ENCODE results near the gene GPR89B. TPM values are rescaled to one million over a fixed set of nuclear protein-coding genes. Genes with fewer than 3 reads are reported as not detected.

GPR89B gene
- total RNA-seq, 6 experiments from 2014 or later: 10.9 to 14.7 (median 12.3) TPM

DNA sequence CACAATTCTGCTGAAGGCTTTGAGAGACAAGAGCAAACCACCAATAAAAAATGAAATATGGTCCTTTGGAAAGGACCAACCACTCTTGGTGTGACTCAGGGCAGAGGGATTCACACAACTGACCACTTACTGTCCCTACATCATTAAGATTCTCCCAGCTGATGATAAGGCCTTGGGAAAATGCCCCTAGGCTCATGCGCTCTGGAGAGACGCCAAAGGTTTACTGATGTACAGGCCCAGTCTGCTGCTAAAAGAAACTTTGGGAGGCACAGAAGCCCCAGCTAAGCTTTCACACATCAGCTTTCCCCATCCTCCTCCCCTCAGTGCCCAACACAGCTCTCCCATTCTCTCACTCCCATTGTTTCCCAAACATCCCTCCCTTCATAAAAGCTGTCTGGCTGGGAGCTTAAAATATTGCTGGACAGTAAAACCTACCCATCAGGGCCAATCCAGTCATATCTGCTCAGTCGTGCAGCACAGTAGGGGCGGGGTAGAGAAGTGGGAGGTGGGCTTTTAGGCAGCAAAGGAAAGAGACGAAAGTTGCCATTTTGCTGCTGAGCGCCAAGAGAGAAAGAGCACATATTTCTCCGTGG is 25.9 kb upstream of the GPR89B start, which contains the start of gene GJA8:
Gene GJA8, plus strand, starts transcription at position 543 of the 593 bp plus-strand sequence. CDS start 5,161 bp downstream, outside the sequence.
- H3K27ac Mint-ChIP-seq: no peak within 1 kb of the TSS
- peaks cover 17% of the 10 kb centered on the region for H3K27me3 Mint-ChIP-seq (ENCODE audit: insufficient read depth)
- DNase-seq: no peak

DNA sequence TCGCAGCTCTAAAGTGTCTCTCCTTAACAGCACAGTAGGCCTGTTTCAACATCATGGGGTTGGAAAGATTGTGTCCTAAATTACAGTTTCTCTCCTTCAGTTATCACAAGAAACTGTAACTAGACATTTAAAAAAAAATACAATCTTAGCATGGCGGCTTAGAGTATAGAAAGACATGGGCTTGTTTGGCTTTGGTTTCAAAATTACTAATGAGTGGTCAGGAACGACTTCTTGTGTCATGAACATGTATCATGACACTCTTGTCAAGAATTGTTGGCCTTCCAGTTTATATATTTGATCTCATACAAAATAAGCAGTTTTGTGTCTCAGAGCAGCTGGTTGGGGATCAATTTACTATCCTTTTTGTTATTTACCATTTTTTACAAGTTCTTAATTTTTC is 23.5 kb upstream of the GPR89B start:
- Mint-ChIP-seq H3K36me3 (ENCODE audit: low read depth) (no peaks in the 10 kb centered on the region), H3K27ac (no peak overlapping the region), H3K27me3 (ENCODE audit: insufficient read depth) (peaks cover 23% of the 10 kb centered on the region), H3K4me3 (no peak overlapping the region), H3K9me3 (no peaks in the 10 kb centered on the region), H3K4me1 (ENCODE audit: low read depth) (no peaks in the 10 kb centered on the region)
- TF ChIP-seq, protein P1, sequence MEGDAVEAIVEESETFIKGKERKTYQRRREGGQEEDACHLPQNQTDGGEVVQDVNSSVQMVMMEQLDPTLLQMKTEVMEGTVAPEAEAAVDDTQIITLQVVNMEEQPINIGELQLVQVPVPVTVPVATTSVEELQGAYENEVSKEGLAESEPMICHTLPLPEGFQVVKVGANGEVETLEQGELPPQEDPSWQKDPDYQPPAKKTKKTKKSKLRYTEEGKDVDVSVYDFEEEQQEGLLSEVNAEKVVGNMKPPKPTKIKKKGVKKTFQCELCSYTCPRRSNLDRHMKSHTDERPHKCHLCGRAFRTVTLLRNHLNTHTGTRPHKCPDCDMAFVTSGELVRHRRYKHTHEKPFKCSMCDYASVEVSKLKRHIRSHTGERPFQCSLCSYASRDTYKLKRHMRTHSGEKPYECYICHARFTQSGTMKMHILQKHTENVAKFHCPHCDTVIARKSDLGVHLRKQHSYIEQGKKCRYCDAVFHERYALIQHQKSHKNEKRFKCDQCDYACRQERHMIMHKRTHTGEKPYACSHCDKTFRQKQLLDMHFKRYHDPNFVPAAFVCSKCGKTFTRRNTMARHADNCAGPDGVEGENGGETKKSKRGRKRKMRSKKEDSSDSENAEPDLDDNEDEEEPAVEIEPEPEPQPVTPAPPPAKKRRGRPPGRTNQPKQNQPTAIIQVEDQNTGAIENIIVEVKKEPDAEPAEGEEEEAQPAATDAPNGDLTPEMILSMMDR (IDR thresholded peaks at IDR 0.05): no peak
- no peak for DNase-seq

More for the DNA sequence above, 25.9 kb upstream of the GPR89B start, which contains the start of gene GJA8:
- no peaks in the 10 kb centered on the region for H3K36me3 Mint-ChIP-seq (ENCODE audit: low read depth)
- no peaks in the 10 kb centered on the region for H3K4me1 Mint-ChIP-seq (ENCODE audit: low read depth)
- no peak within 1 kb of the TSS for H3K4me3 Mint-ChIP-seq
- no peaks in the 10 kb centered on the region for H3K9me3 Mint-ChIP-seq
- TF ChIP-seq, protein P1 (IDR thresholded peaks at IDR 0.05): no peak

DNA sequence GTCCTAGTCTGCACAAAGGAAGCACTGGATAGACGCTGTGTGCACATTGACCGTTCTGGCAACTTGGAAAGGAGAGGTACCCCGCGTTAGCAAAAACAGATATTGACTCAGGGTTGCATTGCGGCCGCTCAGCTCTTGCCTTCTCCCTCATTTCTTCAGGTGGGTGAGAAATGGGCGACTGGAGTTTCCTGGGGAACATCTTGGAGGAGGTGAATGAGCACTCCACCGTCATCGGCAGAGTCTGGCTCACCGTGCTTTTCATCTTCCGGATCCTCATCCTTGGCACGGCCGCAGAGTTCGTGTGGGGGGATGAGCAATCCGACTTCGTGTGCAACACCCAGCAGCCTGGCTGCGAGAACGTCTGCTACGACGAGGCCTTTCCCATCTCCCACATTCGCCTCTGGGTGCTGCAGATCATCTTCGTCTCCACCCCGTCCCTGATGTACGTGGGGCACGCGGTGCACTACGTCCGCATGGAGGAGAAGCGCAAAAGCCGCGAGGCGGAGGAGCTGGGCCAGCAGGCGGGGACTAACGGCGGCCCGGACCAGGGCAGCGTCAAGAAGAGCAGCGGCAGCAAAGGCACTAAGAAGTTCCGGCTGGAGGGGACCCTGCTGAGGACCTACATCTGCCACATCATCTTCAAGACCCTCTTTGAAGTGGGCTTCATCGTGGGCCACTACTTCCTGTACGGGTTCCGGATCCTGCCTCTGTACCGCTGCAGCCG is 20.3 kb upstream of the GPR89B start:
- no peak overlapping the region for H3K4me3 Mint-ChIP-seq
- no peaks in the 10 kb centered on the region for H3K9me3 Mint-ChIP-seq
- no peak for DNase-seq
- H3K4me1 Mint-ChIP-seq (ENCODE audit: low read depth): no peaks in the 10 kb centered on the region
- TF ChIP-seq, protein P1 (IDR thresholded peaks at IDR 0.05): no peak
- H3K36me3 Mint-ChIP-seq (ENCODE audit: low read depth): no peaks in the 10 kb centered on the region
- H3K27me3 Mint-ChIP-seq (ENCODE audit: insufficient read depth): peaks cover 31% of the 10 kb centered on the region
- no peak overlapping the region for H3K27ac Mint-ChIP-seq

DNA sequence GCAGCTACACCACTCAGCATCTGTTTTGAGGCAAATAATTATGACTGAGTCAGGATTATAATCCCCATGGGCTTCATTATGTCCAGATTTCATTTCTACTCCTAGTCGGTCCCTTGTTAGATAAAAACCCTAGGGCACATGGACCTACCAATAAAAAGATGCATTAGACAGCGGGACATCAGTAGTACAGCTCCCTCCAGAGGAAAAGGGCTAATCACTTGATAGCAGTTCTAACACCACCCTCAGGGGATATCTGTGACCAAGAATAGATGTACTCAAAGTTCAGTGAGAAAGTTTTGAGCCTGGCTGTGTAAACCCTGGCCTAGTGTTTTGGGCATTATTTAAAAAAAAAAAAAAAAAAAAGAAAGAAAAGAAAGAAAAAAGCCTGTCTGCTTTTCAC is 15.7 kb upstream of the GPR89B start:
- DNase-seq: no peak
- no peaks in the 10 kb centered on the region for H3K4me1 Mint-ChIP-seq (ENCODE audit: low read depth)
- H3K36me3 Mint-ChIP-seq (ENCODE audit: low read depth): no peaks in the 10 kb centered on the region
- H3K4me3 Mint-ChIP-seq: no peak overlapping the region
- TF ChIP-seq, protein P1 (IDR thresholded peaks at IDR 0.05): no peak
- no peaks in the 10 kb centered on the region for H3K9me3 Mint-ChIP-seq
- no peak overlapping the region for H3K27ac Mint-ChIP-seq
- peaks cover 37% of the 10 kb centered on the region for H3K27me3 Mint-ChIP-seq (ENCODE audit: insufficient read depth)

DNA sequence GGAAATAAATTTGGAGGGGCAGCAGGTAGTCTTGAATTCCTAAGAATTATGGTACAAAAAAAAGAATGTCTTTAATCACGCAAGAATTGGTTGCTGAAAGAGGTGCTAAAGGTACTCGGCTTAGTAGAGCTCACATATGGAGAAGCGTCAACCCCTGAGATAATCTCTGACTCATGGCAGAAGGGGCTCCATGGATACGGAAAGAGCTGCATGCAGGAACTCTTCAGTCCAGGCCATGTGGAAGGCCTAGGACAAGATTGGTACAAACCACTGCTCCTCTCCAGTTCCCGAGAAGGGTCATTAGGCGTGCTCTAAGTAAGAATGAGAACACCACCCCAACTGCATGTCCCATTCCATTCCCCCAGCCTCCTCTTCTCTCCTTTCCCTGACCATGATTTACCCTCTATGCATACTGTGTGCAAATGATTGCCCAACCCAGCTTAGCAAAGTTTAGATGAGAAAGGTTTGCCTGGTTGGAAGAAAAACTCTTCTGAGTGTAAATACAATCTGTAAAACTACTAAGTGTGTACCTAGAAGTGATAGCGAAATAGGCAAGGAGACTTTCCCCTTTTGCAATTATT is 14.8 kb upstream of the GPR89B start:
- no peak for DNase-seq
- Mint-ChIP-seq H3K36me3 (ENCODE audit: low read depth) (no peaks in the 10 kb centered on the region), H3K4me1 (ENCODE audit: low read depth) (no peaks in the 10 kb centered on the region), H3K9me3 (no peaks in the 10 kb centered on the region), H3K27me3 (ENCODE audit: insufficient read depth) (peaks cover 33% of the 10 kb centered on the region), H3K4me3 (no peak overlapping the region), H3K27ac (no peak overlapping the region)
- TF ChIP-seq, protein P1 (IDR thresholded peaks at IDR 0.05): no peak

Measured in HFFc6 (cell line).